HG02885 (cell line): ENCODE data around the gene TBL1XR1.

ENCODE experiments used
- ATAC-seq: cut with Tn5 transposase; IDR thresholded peaks from one replicate; pipeline ENCODE4 v1.9.1; 2021; ENCODE audit warnings: mild to moderate bottlenecking; ENCODE audit not compliant: unreplicated experiment, poor library complexity

The TBL1XR1 gene

GRCh38 chr3:177197041-177197726 is at the start of gene TBL1XR1:
Gene TBL1XR1 (minus strand): TSS chr3:177197482. CDS start chr3:177064977, 132,505 bp downstream.
- ATAC-seq = peak; percentile 48

- no peak for ATAC-seq
These were observed 48.0 kb upstream of the TBL1XR1 start for GRCh38 chr3:177245250-177245649.

GRCh38 chr3:177244606-177245005 is 47.3 kb upstream of the TBL1XR1 start:
- no peak for ATAC-seq

- no peak for ATAC-seq
These were observed 41.5 kb upstream of the TBL1XR1 start for GRCh38 chr3:177238686-177239216.

GRCh38 chr3:177237206-177237605 is 39.9 kb upstream of the TBL1XR1 start:
- no peak for ATAC-seq

GRCh38 chr3:177236704-177237103 is 39.4 kb upstream of the TBL1XR1 start:
- no peak for ATAC-seq

GRCh38 chr3:177234121-177234520 is 36.8 kb upstream of the TBL1XR1 start:
- no peak for ATAC-seq

- ATAC-seq = no peak
These were observed 34.0 kb upstream of the TBL1XR1 start for GRCh38 chr3:177231242-177231641.

GRCh38 chr3:177230641-177231040 is 33.4 kb upstream of the TBL1XR1 start:
- ATAC-seq = no peak

- no peak for ATAC-seq
These were observed 32.5 kb upstream of the TBL1XR1 start for GRCh38 chr3:177229791-177230190.

GRCh38 chr3:177228601-177229190 is 31.4 kb upstream of the TBL1XR1 start:
- no peak for ATAC-seq

- no peak for ATAC-seq
These were observed 27.1 kb upstream of the TBL1XR1 start for GRCh38 chr3:177224414-177224813.

GRCh38 chr3:177221744-177222143 is 24.5 kb upstream of the TBL1XR1 start:
- ATAC-seq = no peak

GRCh38 chr3:177220136-177220974 is 23.1 kb upstream of the TBL1XR1 start:
- no peak for ATAC-seq

- no peak for ATAC-seq
These were observed 16.7 kb upstream of the TBL1XR1 start for GRCh38 chr3:177213801-177214535.

GRCh38 chr3:177212756-177213155 is 15.5 kb upstream of the TBL1XR1 start:
- ATAC-seq = no peak

GRCh38 chr3:177212278-177212610 is 15.0 kb upstream of the TBL1XR1 start:
- no peak for ATAC-seq

GRCh38 chr3:177211503-177212277 is 14.4 kb upstream of the TBL1XR1 start:
- no peak for ATAC-seq

GRCh38 chr3:177210744-177211502 is 13.6 kb upstream of the TBL1XR1 start:
- ATAC-seq = no peak
